M059J (cell line): ENCODE data around the gene MCM6. TPM values are rescaled to one million over a fixed set of nuclear protein-coding genes. Genes with fewer than 3 reads are reported as not detected.

ENCODE experiments used
- total RNA-seq: library from RNA; depleted of rRNA; stranded (reverse); fragments of >200 nt; shearing (Covaris generic); gene quantifications from 2 replicates; pipeline ENCODE4 v1.2.3, GENCODE V29; 2014; rRNA removed

MCM6 gene
- total RNA-seq, 1 experiment from 2014 or later = 40.8 TPM

Other genes with a start within 250 kb of the MCM6 start
- gene UBXN4, start 134.6 kb downstream of the MCM6 start, total RNA-seq = 53.1 and 55.5 TPM in 2 replicates
- not detected in 2 replicates for gene LCT, start 39.3 kb downstream of the MCM6 start, total RNA-seq
- 141 and 143 TPM in 2 replicates for gene DARS1, start 109.2 kb upstream of the MCM6 start, total RNA-seq
- 0.12 TPM in 1 of 2 replicates, not detected in the other for gene CXCR4, start 241.7 kb upstream of the MCM6 start, total RNA-seq